K562 (cell line): ENCODE results near the gene MAK. TPM values are rescaled to one million over a fixed set of nuclear protein-coding genes. Genes with fewer than 3 reads are reported as not detected.

Experiments used
- ARNT ChIP-seq, 2 experiments: fragments of 450-650 bp; IDR thresholded peaks; 2 replicates each; pipeline ENCODE4 v1.6.1; 2016; ENCODE audit warnings: mild to moderate bottlenecking in 1 of 2
- C11orf30 ChIP-seq: fragments of 450-650 bp; IDR thresholded peaks from 2 replicates; pipeline ENCODE4 v1.6.1; 2016; ENCODE audit warnings: low read depth, mild to moderate bottlenecking
- ESRRB ChIP-seq: fragments of 250-450 bp; sonication (Bioruptor Pico); IDR thresholded peaks from 2 replicates; pipeline ENCODE4 v1.5.0; 2020; ENCODE audit warnings: mild to moderate bottlenecking, moderate library complexity, borderline replicate concordance
- FOXA1 ChIP-seq: fragments of 450-650 bp; IDR thresholded peaks from 2 replicates; pipeline ENCODE4 v1.6.1; 2016; ENCODE audit warnings: mild to moderate bottlenecking, borderline replicate concordance
- GTF2F1 ChIP-seq: IDR thresholded peaks from 2 replicates; pipeline ENCODE4 v1.6.1; 2011; ENCODE audit warnings: low read depth, low read length, improper control_type of control experiment
- HDAC2 ChIP-seq: fragments of 450-650 bp; IDR thresholded peaks from 2 replicates; pipeline ENCODE4 v1.6.1; 2016; ENCODE audit warnings: mild to moderate bottlenecking
- KLF6 ChIP-seq: fragments of 250-450 bp; sonication (Bioruptor Pico); IDR thresholded peaks from 2 replicates; pipeline ENCODE4 v1.4.0; 2020; ENCODE audit warnings: mild to moderate bottlenecking, moderate library complexity, borderline replicate concordance
- NCOA6 ChIP-seq: fragments of 450-650 bp; IDR thresholded peaks from 2 replicates; pipeline ENCODE4 v1.6.1; 2017; ENCODE audit warnings: mild to moderate bottlenecking
- NEUROD1 ChIP-seq: fragments of 150-350 bp; IDR thresholded peaks from 2 replicates; pipeline ENCODE4 v1.6.1; 2014; ENCODE audit warnings: borderline replicate concordance, low read length, low read depth; ENCODE audit not compliant: partially characterized antibody
- NR3C1 ChIP-seq: sonication (generic); formaldehyde crosslinking; IDR thresholded peaks from 2 replicates; pipeline ENCODE4 v1.8.1; 2022; ENCODE audit warnings: missing genetic modification reagents
- PTTG1 ChIP-seq: fragments of 450-650 bp; IDR thresholded peaks from 2 replicates; pipeline ENCODE4 v1.6.1; 2016; ENCODE audit warnings: low read depth, mild to moderate bottlenecking, missing genetic modification characterization, missing compliant biosample characterization
- RFX1 ChIP-seq: fragments of 450-650 bp; IDR thresholded peaks from 2 replicates; pipeline ENCODE4 v1.6.1; 2016; ENCODE audit warnings: mild to moderate bottlenecking, moderate library complexity
- SPI1 ChIP-seq: IDR thresholded peaks from 2 replicates; pipeline ENCODE4 v1.6.1; 2011; ENCODE audit warnings: low read depth, low read length, control low read depth, borderline replicate concordance
- SUPT5H ChIP-seq: fragments of 450-650 bp; IDR thresholded peaks from 2 replicates; pipeline ENCODE4 v1.6.1; 2016
- TCF7L2 ChIP-seq: fragments of 150-350 bp; IDR thresholded peaks from 2 replicates; pipeline ENCODE4 v1.6.1; 2016; ENCODE audit warnings: low read depth, mild to moderate bottlenecking, low read length, moderate library complexity
- ZNF695 ChIP-seq: fragments of 450-650 bp; formaldehyde crosslinking; IDR thresholded peaks from 2 replicates; pipeline ENCODE4 v1.4.0; 2020; ENCODE audit warnings: mild to moderate bottlenecking, moderate library complexity
- polyA plus RNA-seq, 8 experiments: library from polyadenylated mRNA; depleted of rRNA in 4 of 8; stranded (reverse) in 5 of 8; unstranded in 3 of 8; fragments of >200 nt; fragmentation: Nextera tagmentation in 2 of 8; fragmentation: Illumina TruSeq in 1 of 8; extraction: Ambion mirVana in 2 of 8; extraction: Trizol in 1 of 8; gene quantifications; 2 replicates each; pipeline versions ENCODE4 v1.2.1 to v1.2.3, GENCODE V29; 2011 to 2014; ENCODE audit warnings: inconsistent platforms in 1 of 8, missing spikeins in 1 of 8
- total RNA-seq, 7 experiments: library from RNA; depleted of rRNA in 6 of 7; stranded (reverse); fragments of >200 nt in 6 of 7; fragmentation: Illumina TruSeq in 2 of 7; extraction: Trizol in 2 of 7; gene quantifications; 2 replicates each; pipeline versions ENCODE4 v1.2.1 to v1.2.3, GENCODE V29; 2011 to 2021; ENCODE audit warnings: low replicate concordance in 1 of 7
- TF ChIP-seq, protein P1 (sequence below): sonication (generic); formaldehyde crosslinking; IDR thresholded peaks from 2 replicates; pipeline ENCODE4 v1.8.1; 2023; ENCODE audit warnings: mild to moderate bottlenecking, missing genetic modification reagents
- TF ChIP-seq, protein P2 (sequence below): sonication (generic); formaldehyde crosslinking; IDR thresholded peaks from 2 replicates; pipeline ENCODE4 v1.8.0; 2022; ENCODE audit warnings: mild to moderate bottlenecking, missing genetic modification reagents
- TF ChIP-seq, protein P3 (sequence below), 2 experiments: fragments of 450-650 bp; IDR thresholded peaks; 2 replicates each; pipeline ENCODE4 v1.6.1; 2018; ENCODE audit warnings: mild to moderate bottlenecking in 2 of 2, low read depth in 1 of 2; ENCODE audit not compliant: partially characterized antibody in 2 of 2
- TF ChIP-seq, protein P4 (sequence below): fragments of 250-450 bp; sonication (Bioruptor Pico); IDR thresholded peaks from 2 replicates; pipeline ENCODE4 v1.5.0; 2021; ENCODE audit warnings: mild to moderate bottlenecking, moderate library complexity

Gene MAK
- total and polyA plus RNA-seq, 9 of the 15 experiments (the other 6 are each of a cell fraction or from before 2014, with no cell fraction given), result 0.25 to 1.1 (median 0.53) TPM

DNA sequence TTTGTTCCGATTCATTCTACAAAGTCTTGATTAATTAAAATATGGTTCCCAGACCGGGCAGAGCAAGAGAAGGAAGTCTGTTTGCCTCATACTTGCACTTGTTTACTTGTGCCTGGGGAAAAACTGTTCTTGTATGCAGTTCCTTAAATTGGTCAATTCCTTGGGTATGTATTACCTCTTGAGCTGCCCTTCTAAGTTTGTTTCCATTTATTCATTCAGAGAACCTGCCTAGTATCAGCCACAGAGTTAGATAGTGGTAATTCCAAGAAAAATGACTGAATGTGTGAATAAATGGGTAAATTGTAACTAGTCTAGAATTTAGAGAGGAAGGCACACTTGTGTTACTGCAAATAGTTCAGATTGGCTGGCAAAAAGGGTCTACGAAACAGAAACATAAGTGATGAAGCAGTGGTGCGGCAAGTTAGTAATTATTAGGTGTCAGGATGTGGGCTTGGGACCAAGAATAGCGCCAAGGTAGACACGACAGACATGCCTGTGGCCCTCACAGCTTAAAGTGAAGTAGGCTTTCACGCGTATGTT lies 525 bp upstream of the MAK start (continued):
- TF ChIP-seq, protein P1, sequence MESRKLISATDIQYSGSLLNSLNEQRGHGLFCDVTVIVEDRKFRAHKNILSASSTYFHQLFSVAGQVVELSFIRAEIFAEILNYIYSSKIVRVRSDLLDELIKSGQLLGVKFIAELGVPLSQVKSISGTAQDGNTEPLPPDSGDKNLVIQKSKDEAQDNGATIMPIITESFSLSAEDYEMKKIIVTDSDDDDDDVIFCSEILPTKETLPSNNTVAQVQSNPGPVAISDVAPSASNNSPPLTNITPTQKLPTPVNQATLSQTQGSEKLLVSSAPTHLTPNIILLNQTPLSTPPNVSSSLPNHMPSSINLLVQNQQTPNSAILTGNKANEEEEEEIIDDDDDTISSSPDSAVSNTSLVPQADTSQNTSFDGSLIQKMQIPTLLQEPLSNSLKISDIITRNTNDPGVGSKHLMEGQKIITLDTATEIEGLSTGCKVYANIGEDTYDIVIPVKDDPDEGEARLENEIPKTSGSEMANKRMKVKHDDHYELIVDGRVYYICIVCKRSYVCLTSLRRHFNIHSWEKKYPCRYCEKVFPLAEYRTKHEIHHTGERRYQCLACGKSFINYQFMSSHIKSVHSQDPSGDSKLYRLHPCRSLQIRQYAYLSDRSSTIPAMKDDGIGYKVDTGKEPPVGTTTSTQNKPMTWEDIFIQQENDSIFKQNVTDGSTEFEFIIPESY (CRISPR knock-in tag), result peak; percentile 55; the same call in 1 of the 2 replicates
- TF ChIP-seq, protein P2, sequence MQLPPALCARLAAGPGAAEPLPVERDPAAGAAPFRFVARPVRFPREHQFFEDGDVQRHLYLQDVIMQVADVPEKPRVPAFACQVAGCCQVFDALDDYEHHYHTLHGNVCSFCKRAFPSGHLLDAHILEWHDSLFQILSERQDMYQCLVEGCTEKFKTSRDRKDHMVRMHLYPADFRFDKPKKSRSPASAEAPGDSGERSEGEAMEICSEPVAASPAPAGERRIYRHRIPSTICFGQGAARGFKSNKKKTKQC (CRISPR knock-in tag), result no peak
- TF ChIP-seq KLF6 (CRISPR knock-in tag) (no peak), ZNF695 (CRISPR knock-in tag) (no peak), TCF7L2 (no peak), PTTG1 (tag) (no peak), HDAC2 (0 out of 2 replicates have a peak, but pooled peaks have one; percentile 3), ESRRB (CRISPR knock-in tag) (no peak), GTF2F1 (no peak), NCOA6 (0 out of 2 replicates have a peak, but pooled peaks have one; percentile 15), NEUROD1 (no peak), FOXA1 (no peak), NR3C1 (no peak), SUPT5H (no peak), ARNT (IDR thresholded peaks at IDR 0.05) (0 out of 4 replicates have a peak, but pooled peaks of 1 of the 2 experiments have one; percentile 66), RFX1 (no peak), C11orf30 (no peak), SPI1 (peak; percentile 77; the same call in 1 of the 2 replicates)
- TF ChIP-seq, protein P3, sequence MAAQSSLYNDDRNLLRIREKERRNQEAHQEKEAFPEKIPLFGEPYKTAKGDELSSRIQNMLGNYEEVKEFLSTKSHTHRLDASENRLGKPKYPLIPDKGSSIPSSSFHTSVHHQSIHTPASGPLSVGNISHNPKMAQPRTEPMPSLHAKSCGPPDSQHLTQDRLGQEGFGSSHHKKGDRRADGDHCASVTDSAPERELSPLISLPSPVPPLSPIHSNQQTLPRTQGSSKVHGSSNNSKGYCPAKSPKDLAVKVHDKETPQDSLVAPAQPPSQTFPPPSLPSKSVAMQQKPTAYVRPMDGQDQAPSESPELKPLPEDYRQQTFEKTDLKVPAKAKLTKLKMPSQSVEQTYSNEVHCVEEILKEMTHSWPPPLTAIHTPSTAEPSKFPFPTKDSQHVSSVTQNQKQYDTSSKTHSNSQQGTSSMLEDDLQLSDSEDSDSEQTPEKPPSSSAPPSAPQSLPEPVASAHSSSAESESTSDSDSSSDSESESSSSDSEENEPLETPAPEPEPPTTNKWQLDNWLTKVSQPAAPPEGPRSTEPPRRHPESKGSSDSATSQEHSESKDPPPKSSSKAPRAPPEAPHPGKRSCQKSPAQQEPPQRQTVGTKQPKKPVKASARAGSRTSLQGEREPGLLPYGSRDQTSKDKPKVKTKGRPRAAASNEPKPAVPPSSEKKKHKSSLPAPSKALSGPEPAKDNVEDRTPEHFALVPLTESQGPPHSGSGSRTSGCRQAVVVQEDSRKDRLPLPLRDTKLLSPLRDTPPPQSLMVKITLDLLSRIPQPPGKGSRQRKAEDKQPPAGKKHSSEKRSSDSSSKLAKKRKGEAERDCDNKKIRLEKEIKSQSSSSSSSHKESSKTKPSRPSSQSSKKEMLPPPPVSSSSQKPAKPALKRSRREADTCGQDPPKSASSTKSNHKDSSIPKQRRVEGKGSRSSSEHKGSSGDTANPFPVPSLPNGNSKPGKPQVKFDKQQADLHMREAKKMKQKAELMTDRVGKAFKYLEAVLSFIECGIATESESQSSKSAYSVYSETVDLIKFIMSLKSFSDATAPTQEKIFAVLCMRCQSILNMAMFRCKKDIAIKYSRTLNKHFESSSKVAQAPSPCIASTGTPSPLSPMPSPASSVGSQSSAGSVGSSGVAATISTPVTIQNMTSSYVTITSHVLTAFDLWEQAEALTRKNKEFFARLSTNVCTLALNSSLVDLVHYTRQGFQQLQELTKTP (IDR thresholded peaks at IDR 0.05; ENCODE audit: low read depth in 1 of 2, partially characterized antibody in 2 of 2), result no peak
- TF ChIP-seq, protein P4, sequence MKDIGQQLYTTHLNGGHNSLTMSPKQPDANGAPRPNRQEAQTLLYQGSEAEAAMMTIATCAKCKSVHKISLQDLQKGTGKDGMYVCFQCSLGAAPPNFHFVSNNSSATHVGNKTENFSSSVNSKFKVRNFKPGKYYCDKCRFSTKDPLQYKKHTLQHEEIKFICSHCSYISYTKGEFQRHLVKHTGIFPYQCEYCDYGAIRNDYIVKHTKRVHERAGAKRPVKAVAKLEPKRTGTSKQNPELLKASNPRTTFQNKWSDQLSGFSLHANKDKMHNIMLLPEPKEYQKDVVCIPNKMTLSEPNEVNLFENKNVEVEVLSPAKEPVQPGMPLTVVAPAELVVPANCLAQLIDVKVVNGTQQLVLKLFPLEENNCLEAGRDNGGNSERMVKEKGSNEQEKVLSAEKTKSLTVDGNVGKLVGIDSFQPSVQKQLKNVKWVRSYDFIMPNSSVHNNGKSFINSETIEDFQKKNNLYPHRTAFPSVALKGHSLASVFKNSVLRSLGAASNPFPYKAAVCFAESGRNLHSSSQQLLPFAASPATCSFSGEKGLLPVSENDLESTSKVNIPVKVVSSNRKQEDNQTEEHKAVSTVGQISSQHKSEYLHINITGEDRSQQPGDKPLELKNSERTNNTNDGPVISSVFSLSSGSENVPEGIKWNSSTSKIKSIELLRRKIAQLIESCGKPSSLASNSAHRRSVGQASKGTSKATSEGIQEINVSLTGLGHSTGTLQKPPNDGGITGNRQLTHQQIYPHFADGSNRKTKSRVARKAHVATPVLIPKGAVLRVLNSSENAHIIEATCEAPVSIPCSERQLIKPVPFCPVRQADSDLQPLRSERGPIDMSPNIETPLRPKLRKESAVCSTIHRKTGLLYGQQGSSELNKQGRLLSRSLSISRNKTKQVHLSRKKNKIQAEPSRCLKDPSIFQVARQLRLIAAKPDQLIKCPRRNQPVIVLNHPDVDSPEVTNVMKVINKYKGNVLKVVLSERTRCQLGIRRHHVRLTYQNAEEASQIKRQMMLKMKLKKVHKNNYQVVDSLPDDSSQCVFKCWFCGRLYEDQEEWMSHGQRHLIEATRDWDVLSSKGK (CRISPR knock-in tag), result 0 out of 2 replicates have a peak, but pooled peaks have one; percentile 47
